H1 (cell line): ENCODE results near the gene RUVBL1. TPM values are rescaled to one million over a fixed set of nuclear protein-coding genes. Genes with fewer than 3 reads are reported as not detected.

Source experiments
- CTCF ChIA-PET: fragments of 300-600 bp; sonication (Branson Sonifier 250); formaldehyde crosslinking; loops from one replicate; lab custom pipeline; 2021; ENCODE audit not compliant: partially characterized antibody; lab: Charles Lee
- POLR2A ChIA-PET: fragments of 300-600 bp; sonication (Branson Sonifier 250); formaldehyde crosslinking; loops from one replicate; lab custom pipeline; 2021; ENCODE audit warnings: inconsistent platforms; ENCODE audit not compliant: partially characterized antibody; lab: Charles Lee
- DNase-seq, 2 experiments: peaks; one replicate each; pipeline versions ENCODE4 v3.0.0 to v3.0.0-alpha.2; 2010 to 2022; ENCODE audit warnings: low spot score in 2 of 2, low read depth in 1 of 2, mixed read lengths in 1 of 2
- FAIRE-seq: peaks from 2 replicates; lab custom pipeline; 2011; peaks lifted over from hg19 to GRCh38; lab: Jason Lieb, UNC
- H2AFZ ChIP-seq: 2 replicates; pipeline ENCODE4 v1.8.1; 2012; ENCODE audit warnings: low read length, inconsistent platforms
- H2AK5ac ChIP-seq: 2 replicates; pipeline ENCODE4 v1.6.1; 2013; ENCODE audit warnings: low read depth, low read length
- H2BK120ac ChIP-seq: replicated peaks from 2 replicates; pipeline ENCODE3; 2013; ENCODE audit warnings: low read depth, low read length, inconsistent platforms
- H2BK12ac ChIP-seq: 2 replicates; pipeline ENCODE4 v1.6.1; 2013; ENCODE audit warnings: low read depth, low read length
- H2BK15ac ChIP-seq: 2 replicates; pipeline ENCODE4 v1.6.1; 2013; ENCODE audit warnings: low read length
- H2BK20ac ChIP-seq: 2 replicates; pipeline ENCODE4 v1.6.1; 2013; ENCODE audit warnings: low read length
- H2BK5ac ChIP-seq: 2 replicates; pipeline ENCODE4 v1.6.1; 2013; ENCODE audit warnings: low read depth, low read length
- H3K14ac ChIP-seq: 2 replicates; pipeline ENCODE4 v1.6.1; 2013; ENCODE audit warnings: inconsistent platforms; ENCODE audit not compliant: insufficient read length
- H3K18ac ChIP-seq: 2 replicates; pipeline ENCODE4 v1.6.1; 2013; ENCODE audit warnings: low read length; ENCODE audit errors: extremely low read depth
- H3K23ac ChIP-seq: 2 replicates; pipeline ENCODE4 v1.6.1; 2013; ENCODE audit warnings: inconsistent platforms; ENCODE audit not compliant: insufficient read length
- H3K23me2 ChIP-seq: 2 replicates; pipeline ENCODE4 v1.6.1; 2013; ENCODE audit warnings: low read depth, low read length
- H3K27ac ChIP-seq: 2 replicates; pipeline ENCODE4 v1.6.1; 2011; ENCODE audit warnings: low read depth, low read length, inconsistent platforms
- H3K27me3 ChIP-seq, 4 experiments: replicated peaks in 1 of 4; 1 replicate in 1 of 4; 2 replicates in 3 of 4; pipeline versions ENCODE4 v1.6.1 to v1.8.1; 2011 to 2013; ENCODE audit warnings: low read length in 3 of 4, mild to moderate bottlenecking in 3 of 4, inconsistent platforms in 2 of 4, mixed read lengths in 2 of 4, moderate library complexity in 1 of 4; ENCODE audit not compliant: control insufficient read depth in 3 of 4, insufficient read depth in 3 of 4; ENCODE audit errors: extremely low read depth in 1 of 4
- H3K36me3 ChIP-seq, 4 experiments: 2 replicates each; pipeline versions ENCODE4 v1.6.1 to v1.8.1; 2011 to 2013; ENCODE audit warnings: mild to moderate bottlenecking in 4 of 4, low read length in 3 of 4, moderate library complexity in 2 of 4, control low read depth in 1 of 4, inconsistent platforms in 1 of 4; ENCODE audit not compliant: insufficient read depth in 4 of 4, control insufficient read depth in 2 of 4
- H3K4ac ChIP-seq: replicated peaks from 2 replicates; pipeline ENCODE3; 2013; ENCODE audit warnings: low read length, low read depth, mixed read lengths, inconsistent platforms; ENCODE audit not compliant: insufficient read length
- H3K4me1 ChIP-seq, 4 experiments: replicated peaks in 1 of 4; 1 replicate in 1 of 4; 2 replicates in 3 of 4; pipeline versions ENCODE4 v1.6.1 to v1.8.1; 2011 to 2013; ENCODE audit warnings: low read length in 3 of 4, inconsistent platforms in 2 of 4, mixed read lengths in 1 of 4; ENCODE audit not compliant: insufficient read depth in 4 of 4, control insufficient read depth in 3 of 4
- H3K4me2 ChIP-seq, 2 experiments: 2 replicates each; pipeline versions ENCODE4 v1.6.1 to v1.8.1; 2011 to 2013; ENCODE audit warnings: low read depth in 2 of 2, low read length in 2 of 2, control low read depth in 1 of 2, inconsistent platforms in 1 of 2, mild to moderate bottlenecking in 1 of 2; ENCODE audit not compliant: insufficient read depth in 1 of 2
- H3K4me3 ChIP-seq, 4 experiments: fragments of 200-600, 300-600 bp in 1 of 4; sonication (generic), shearing (Covaris generic), sonication (Bioruptor Twin) in 1 of 4; 2 replicates each; pipeline versions ENCODE4 v1.5.1 to v1.8.1; 2011 to 2016; ENCODE audit warnings: low read length in 4 of 4, low read depth in 3 of 4, control low read depth in 2 of 4, inconsistent platforms in 2 of 4, mild to moderate bottlenecking in 2 of 4, mixed read lengths in 1 of 4, moderate library complexity in 1 of 4; ENCODE audit not compliant: insufficient read depth in 2 of 4; ENCODE audit errors: extremely low read depth in 1 of 4
- H3K56ac ChIP-seq: replicated peaks from 2 replicates; pipeline ENCODE3; 2013; ENCODE audit warnings: low read depth, mild to moderate bottlenecking, mixed read lengths, low read length, inconsistent platforms; ENCODE audit not compliant: insufficient read length
- H3K79me1 ChIP-seq: 2 replicates; pipeline ENCODE4 v1.6.1; 2013; ENCODE audit warnings: low read depth, low read length, control low read depth
- H3K79me2 ChIP-seq, 2 experiments: 2 replicates each; pipeline versions ENCODE4 v1.6.1 to v1.8.1; 2012 to 2013; ENCODE audit warnings: low read length in 2 of 2, mild to moderate bottlenecking in 2 of 2, inconsistent platforms in 1 of 2; ENCODE audit not compliant: insufficient read depth in 2 of 2, control insufficient read depth in 1 of 2
- H3K9ac ChIP-seq, 4 experiments: replicated peaks in 1 of 4; 1 replicate in 1 of 4; 2 replicates in 3 of 4; pipeline versions ENCODE4 v1.6.1 to v1.8.1; 2011 to 2013; ENCODE audit warnings: low read depth in 3 of 4, low read length in 3 of 4, control low read depth in 2 of 4, mild to moderate bottlenecking in 2 of 4, moderate library complexity in 2 of 4, inconsistent platforms in 1 of 4; ENCODE audit errors: extremely low read depth in 1 of 4
- H3K9me3 ChIP-seq, 2 experiments: 2 replicates each; pipeline versions ENCODE4 v1.6.1 to v1.8.1; 2012 to 2013; ENCODE audit warnings: mild to moderate bottlenecking in 2 of 2, moderate library complexity in 2 of 2, control low read depth in 1 of 2, inconsistent platforms in 1 of 2, low read depth in 1 of 2, low read length in 1 of 2, mixed read lengths in 1 of 2; ENCODE audit not compliant: insufficient read depth in 2 of 2
- H4K20me1 ChIP-seq, 2 experiments: replicated peaks in 1 of 2; 2 replicates each; pipeline versions ENCODE3 to v1.8.1; 2011 to 2013; ENCODE audit warnings: inconsistent platforms in 2 of 2, low read length in 2 of 2, mild to moderate bottlenecking in 1 of 2; ENCODE audit not compliant: insufficient read depth in 2 of 2, control insufficient read depth in 1 of 2
- H4K5ac ChIP-seq: 2 replicates; pipeline ENCODE4 v1.6.1; 2013; ENCODE audit warnings: low read length, low read depth, mixed read lengths, inconsistent platforms; ENCODE audit not compliant: insufficient read length
- H4K8ac ChIP-seq: 2 replicates; pipeline ENCODE4 v1.8.0; 2013; ENCODE audit warnings: mild to moderate bottlenecking, moderate library complexity, low read length, inconsistent platforms; ENCODE audit not compliant: insufficient read depth; ENCODE audit errors: extremely low read depth
- H4K91ac ChIP-seq: replicated peaks from 2 replicates; pipeline ENCODE3; 2013; ENCODE audit warnings: low read length, mixed read lengths, inconsistent platforms; ENCODE audit not compliant: insufficient read length
- CEBPB ChIP-seq: IDR thresholded peaks from 2 replicates; pipeline ENCODE4 v1.6.1; 2012; ENCODE audit warnings: low read depth, low read length
- CHD1 ChIP-seq: IDR thresholded peaks from 2 replicates; pipeline ENCODE4 v1.6.1; 2012; ENCODE audit warnings: low read depth, low read length, improper control_type of control experiment
- EP300 ChIP-seq, 2 experiments: IDR thresholded peaks; 1 replicate in 1 of 2; 2 replicates in 1 of 2; pipeline ENCODE4 v1.6.1; 2011 to 2012; ENCODE audit warnings: low read depth in 2 of 2, low read length in 2 of 2, mild to moderate bottlenecking in 2 of 2, borderline replicate concordance in 1 of 2, inconsistent platforms in 1 of 2, moderate library complexity in 1 of 2
- HDAC2 ChIP-seq, 2 experiments: fragments of 300-600 bp in 1 of 2; sonication (generic) in 1 of 2; IDR thresholded peaks; 2 replicates each; pipeline ENCODE4 v1.6.1; 2011 to 2012; ENCODE audit warnings: low read depth in 2 of 2, low read length in 2 of 2, mild to moderate bottlenecking in 2 of 2, moderate library complexity in 2 of 2, borderline replicate concordance in 1 of 2, inconsistent platforms in 1 of 2
- HDAC6 ChIP-seq: IDR thresholded peaks from one replicate; pipeline ENCODE4 v1.7.1; 2012; ENCODE audit warnings: low read depth, mild to moderate bottlenecking, inconsistent platforms, low read length, moderate library complexity
- JUND ChIP-seq: IDR thresholded peaks from 2 replicates; pipeline ENCODE4 v1.6.1; 2011; ENCODE audit warnings: mild to moderate bottlenecking, improper control_type of control experiment, low read length
- KDM4A ChIP-seq: IDR thresholded peaks from one replicate; pipeline ENCODE4 v1.7.1; 2012; ENCODE audit warnings: low read depth, mild to moderate bottlenecking, moderate library complexity, low read length, inconsistent platforms; ENCODE audit not compliant: severe bottlenecking
- NRF1 ChIP-seq: IDR thresholded peaks from 2 replicates; pipeline ENCODE4 v1.6.1; 2011; ENCODE audit warnings: mild to moderate bottlenecking, low read depth, low read length, improper control_type of control experiment
- RBBP5 ChIP-seq: IDR thresholded peaks from 2 replicates; pipeline ENCODE4 v1.7.1; 2012; ENCODE audit warnings: low read depth, mild to moderate bottlenecking, inconsistent platforms, low read length, moderate library complexity, borderline replicate concordance
- RNF2 ChIP-seq: fragments of 200-900, 300-1000 bp; sonication (generic); IDR thresholded peaks from 2 replicates; pipeline ENCODE4 v1.7.1; 2016; ENCODE audit warnings: borderline replicate concordance, low read depth, mild to moderate bottlenecking, antibody characterized with exemption, low read length; ENCODE audit not compliant: poor library complexity, severe bottlenecking; ENCODE audit errors: missing control alignments
- SIN3A ChIP-seq, 2 experiments: IDR thresholded peaks in 1 of 2; conservative IDR thresholded peaks in 1 of 2; 2 replicates each; pipeline ENCODE4 v1.6.1; 2011 to 2012; ENCODE audit warnings: low read length in 2 of 2, improper control_type of control experiment in 1 of 2, low read depth in 1 of 2, mild to moderate bottlenecking in 1 of 2
- SP1 ChIP-seq: IDR thresholded peaks from 2 replicates; pipeline ENCODE4 v1.6.1; 2011; ENCODE audit warnings: low read depth, low read length
- SP2 ChIP-seq: IDR thresholded peaks from 2 replicates; pipeline ENCODE4 v1.6.1; 2012; ENCODE audit warnings: mild to moderate bottlenecking, low read length, inconsistent platforms
- WGBS, 2 experiments: shearing (Covaris generic) in 1 of 2; methylation state at CpG; one replicate each; pipeline versions ENCODE4 v1.1.6 to v1.1.7; 2013 to 2015; ENCODE audit warnings: low lambda C conversion rate in 2 of 2, mixed read lengths in 2 of 2, inconsistent platforms in 1 of 2, low coverage in 1 of 2, missing lambda C conversion rate in 1 of 2; ENCODE audit not compliant: insufficient replicate concordance in 2 of 2, insufficient coverage in 1 of 2, insufficient read length in 1 of 2; ENCODE audit errors: extremely low coverage in 1 of 2, missing lambda C conversion rate in 1 of 2; 5-methylcytosine and 5-hydroxymethylcytosine counted together
- polyA plus RNA-seq, 7 experiments: library from polyadenylated mRNA; depleted of rRNA in 3 of 7; stranded (reverse) in 5 of 7; unstranded in 2 of 7; fragments of >200 nt in 5 of 7; fragments of 200-250 nt in 2 of 7; gene quantifications; 1 replicate in 5 of 7; 2 replicates in 1 of 7; 4 replicates in 1 of 7; pipeline versions ENCODE4 v1.2.1 to v1.2.3, GENCODE V29; 2011 to 2013; ENCODE audit warnings: missing spikeins in 2 of 7, mixed read lengths in 2 of 7
- total RNA-seq: library from RNA; stranded (reverse); fragmentation: NEBNext Ultra II Directional; extraction: Animal tissue kit (Norgen Biotek cat#: 25700); gene quantifications from 2 replicates; pipeline ENCODE4 v1.2.1, GENCODE V29; 2021
- TF ChIP-seq, protein P1 (sequence below): IDR thresholded peaks from 2 replicates; pipeline ENCODE4 v1.6.1; 2012; ENCODE audit warnings: inconsistent platforms

The RUVBL1 gene
- total and polyA plus RNA-seq, 2 of the 8 experiments (the other 6 are each of a cell fraction or from before 2014, with no cell fraction given), result 112 to 135 TPM

DNA sequence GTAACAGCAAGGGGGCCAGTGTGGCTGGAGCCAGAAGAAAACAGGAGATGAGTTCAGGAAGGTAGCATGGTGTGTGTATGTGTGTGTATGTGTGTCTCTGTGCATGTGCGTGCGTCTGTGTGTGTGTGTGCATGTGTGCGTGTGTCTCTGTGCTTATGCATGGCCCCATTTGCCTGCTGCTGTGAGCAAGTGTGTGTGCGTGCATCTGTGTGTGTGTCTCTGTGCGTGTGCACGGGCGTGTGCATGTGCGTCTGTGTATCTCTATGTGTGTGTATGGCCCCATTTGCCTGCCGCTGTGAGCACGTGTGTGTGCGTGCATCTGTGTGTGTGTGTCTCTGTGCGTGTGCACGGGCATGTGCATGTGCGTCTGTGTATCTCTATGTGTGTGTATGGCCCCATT lies 22.6 kb upstream of the RUVBL1 start:
- H3K14ac ChIP-seq, result no peak overlapping the region
- H3K79me2 ChIP-seq, result no peaks in the 10 kb centered on the region
- no peak overlapping the region for H3K27ac ChIP-seq
- H2BK5ac ChIP-seq, result no peak overlapping the region
- H3K18ac ChIP-seq, result no peak overlapping the region
- peak overlapping the region; percentile 93; the same call in 1 of the 2 replicates for H2AK5ac ChIP-seq
- 94% methylated on average over 14 of the region's 14 CpGs; no CpG with 5 or more reads in 1 of the 2 experiments for WGBS, 2 experiments
- no peak overlapping the region for H3K23ac ChIP-seq
- no peak overlapping the region for H3K4ac ChIP-seq
- no peak overlapping the region for H2BK120ac ChIP-seq
- H3K36me3 ChIP-seq, result no peaks in the 10 kb centered on the region
- H2AFZ ChIP-seq, result no peak overlapping the region
- no peaks in the 10 kb centered on the region for H3K23me2 ChIP-seq
- DNase-seq (no peak), FAIRE-seq (no peak)
- no peaks in the 10 kb centered on the region for H3K9me3 ChIP-seq
- no peak overlapping the region for H3K4me2 ChIP-seq
- H3K9ac ChIP-seq, result no peak overlapping the region; a peak in 1 of 7 replicates
- H3K56ac ChIP-seq, result no peak overlapping the region
- ChIA-PET POLR2A (no interaction called here), CTCF (no interaction called here)
- no peak overlapping the region; the same call in 1 of the 2 replicates for H4K8ac ChIP-seq
- no peak overlapping the region for H4K91ac ChIP-seq
- H2BK15ac ChIP-seq, result no peak overlapping the region
- no peak overlapping the region for H2BK20ac ChIP-seq
- H3K4me1 ChIP-seq, result no peaks in the 10 kb centered on the region
- no peak overlapping the region for H4K5ac ChIP-seq
- no peaks in the 10 kb centered on the region for H3K79me1 ChIP-seq
- peaks cover 0 to 4% of the 10 kb centered on the region in 2 experiments for H4K20me1 ChIP-seq
- H3K4me3 ChIP-seq, result no peak overlapping the region
- no peaks in the 10 kb centered on the region for H3K27me3 ChIP-seq
- peak overlapping the region; percentile 45; the same call in 1 of the 2 replicates for H2BK12ac ChIP-seq
- TF ChIP-seq, protein P1, sequence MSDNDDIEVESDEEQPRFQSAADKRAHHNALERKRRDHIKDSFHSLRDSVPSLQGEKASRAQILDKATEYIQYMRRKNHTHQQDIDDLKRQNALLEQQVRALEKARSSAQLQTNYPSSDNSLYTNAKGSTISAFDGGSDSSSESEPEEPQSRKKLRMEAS, result no peak
- TF ChIP-seq NRF1, result no peak
- TF ChIP-seq CHD1, result no peak
- no peak for TF ChIP-seq EP300 (IDR thresholded peaks at IDR 0.05; ENCODE audit: borderline replicate concordance in 1 of 2, low read depth in 2 of 2, low read length in 2 of 2)
- no peak for TF ChIP-seq KDM4A
- no peak for TF ChIP-seq JUND
- TF ChIP-seq SP2, result no peak
- TF ChIP-seq SIN3A (conservative IDR thresholded peaks at IDR 0.05 in 1 of 2, IDR thresholded peaks at IDR 0.05 in 1 of 2; ENCODE audit: low read depth in 1 of 2, low read length in 2 of 2), result no peak
- no peak for TF ChIP-seq RNF2
- TF ChIP-seq HDAC2 (IDR thresholded peaks at IDR 0.05; ENCODE audit: borderline replicate concordance in 1 of 2, low read depth in 2 of 2, low read length in 2 of 2), result no peak
- no peak for TF ChIP-seq HDAC6
- no peak for TF ChIP-seq RBBP5
- no peak for TF ChIP-seq CEBPB
- TF ChIP-seq SP1, result no peak
